Head of caudate nucleus (tissue), 42 donors: Measurements from ENCODE around the gene LIN54.
A peak's percentile ranks its signal among the peaks of the same experiment; 100 is the strongest.

Experiments
- DNase-seq, 42 donors: peaks; one replicate each; pipeline versions ENCODE4 v3.0.0 to v3.0.0-alpha.2; 2020 to 2021; ENCODE audit warnings: mixed read lengths in 7 of 42
- intact Hi-C: fragments of 100-400 bp; cut with DNase I; formaldehyde crosslinking; loops from one replicate; pipeline ENCODE4 v1.15.0; 2022

Gene LIN54

DNA sequence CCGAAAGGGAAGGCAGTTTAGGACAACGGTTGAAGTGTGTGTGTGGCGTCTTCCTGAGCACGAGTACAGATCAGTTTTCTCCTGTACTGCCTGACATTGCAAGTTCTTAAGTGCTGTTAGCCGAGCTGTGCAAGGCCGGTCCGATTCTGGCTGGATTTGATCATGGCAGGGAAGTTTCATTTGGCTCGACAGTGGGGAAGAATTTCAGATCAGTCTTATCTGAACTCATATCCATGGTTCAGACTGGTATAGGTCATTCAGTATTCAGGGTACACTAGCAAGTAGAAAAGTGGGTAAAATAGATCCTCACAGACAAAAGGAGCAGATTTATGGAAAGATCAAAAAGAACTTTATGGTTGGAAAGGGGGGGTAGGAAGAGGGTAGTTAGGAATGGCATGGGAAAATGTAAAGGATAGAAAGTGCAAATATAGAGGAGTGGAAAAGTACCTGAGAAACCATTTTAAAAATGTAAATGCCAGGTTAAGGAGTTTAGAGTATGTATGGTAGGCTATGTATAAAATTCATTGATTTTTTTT is 109.4 kb downstream of the LIN54 start:
- peak in 1 of 42 donors; percentile 5 for DNase-seq
- intact Hi-C loops = loop anchor here (5.0 to 10.0 kb wide), 2 partner anchors 111 to 436 kb away; partner anchors contain the start of gene LIN54

DNA sequence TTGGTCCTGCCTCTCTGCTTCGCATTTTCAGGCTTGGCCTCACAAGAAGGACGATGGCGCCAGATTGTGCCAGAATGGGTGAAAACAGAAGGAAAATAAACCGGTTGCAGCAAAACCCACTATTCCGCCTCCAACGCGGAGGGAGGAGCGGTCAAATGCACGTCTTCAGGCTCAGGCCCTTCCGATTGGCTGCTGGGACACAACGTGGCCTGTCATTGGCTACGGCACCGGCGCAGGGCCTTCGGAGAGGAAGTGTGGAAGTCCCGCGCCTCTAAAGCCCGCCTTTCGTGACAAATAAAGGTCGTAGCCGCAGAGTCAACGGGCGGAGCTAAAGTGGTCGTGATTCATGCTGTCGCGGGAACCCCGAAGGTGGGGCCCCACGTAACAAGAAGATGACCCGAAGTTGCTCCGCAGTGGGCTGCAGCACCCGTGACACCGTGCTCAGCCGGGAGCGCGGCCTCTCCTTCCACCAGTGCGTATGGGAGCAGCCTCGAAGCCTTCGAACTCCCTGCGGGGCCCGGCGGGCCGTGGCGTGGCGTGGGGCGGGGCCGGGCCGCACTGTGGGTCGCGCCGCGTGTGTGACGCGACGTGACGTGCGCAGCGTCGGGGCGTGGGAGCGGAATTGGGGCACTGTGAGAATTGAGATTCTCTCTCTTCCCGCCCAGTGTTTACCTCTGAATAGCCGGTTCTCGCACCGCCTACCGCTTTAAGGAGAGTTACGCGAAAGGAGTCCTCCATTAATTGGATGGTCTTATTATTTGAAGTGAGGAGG is 110.0 kb downstream of the LIN54 start, which contains the start of gene THAP9:
THAP9 (plus strand) TSS at position 325 of the 772 bp plus-strand sequence; CDS start at position 393, 68 bp downstream.
- intact Hi-C loops = loop anchor here (5.0 to 10.0 kb wide), 2 partner anchors 112 to 436 kb away; partner anchors contain the start of gene LIN54
- DNase-seq = peak; percentile 96 to 100 (median 99)

- peak in 1 of 42 donors; percentile 19 for DNase-seq
- intact Hi-C loops = loop anchor here (5.0 to 10.0 kb wide), 2 partner anchors 112 to 435 kb away; partner anchors contain the start of gene LIN54
Observed at GRCh38 chr4:82900066-82900410, 110.6 kb downstream of the LIN54 start.

DNA sequence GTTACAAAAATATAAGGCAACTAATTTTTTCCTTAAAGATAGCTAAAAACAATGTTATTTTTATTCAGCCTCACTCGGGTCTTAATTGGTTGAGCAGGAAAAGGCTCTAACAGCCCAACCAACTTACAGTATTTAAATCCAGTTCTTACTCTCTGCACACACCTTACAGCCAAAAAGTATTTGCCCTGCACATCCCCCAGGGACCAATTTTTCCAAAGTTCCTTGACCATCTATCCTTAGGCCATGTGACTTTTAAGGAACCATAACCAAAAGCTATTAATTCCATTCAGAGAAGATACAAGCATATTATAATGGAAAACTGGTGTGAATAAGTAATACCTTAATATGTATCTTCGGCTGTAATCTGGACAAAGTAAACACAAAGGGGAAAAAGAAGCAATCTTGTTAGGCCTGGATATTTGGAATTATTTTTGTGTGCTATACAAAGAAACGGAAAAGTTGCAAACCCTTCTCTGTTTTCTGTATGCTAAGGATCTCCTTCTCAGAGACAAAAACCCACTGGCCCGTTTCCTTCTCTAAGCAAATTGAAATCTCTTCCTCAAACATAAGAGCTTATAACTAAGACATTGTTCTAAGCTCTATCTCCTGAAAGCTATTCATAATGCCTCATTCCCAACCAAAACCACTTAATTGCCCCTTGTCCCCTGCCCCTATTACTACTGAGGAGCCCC is 111.1 kb downstream of the LIN54 start:
- intact Hi-C loops = loop anchor here (5.0 to 10.0 kb wide), 2 partner anchors 113 to 435 kb away; partner anchors contain the start of gene LIN54
- no peak for DNase-seq

- peak in 4 of 42 donors; percentile 19 to 48 (median 24) for DNase-seq
- intact Hi-C loops = no loop called here
Observed at GRCh38 chr4:82898322-82899243, 112.0 kb downstream of the LIN54 start.

DNA sequence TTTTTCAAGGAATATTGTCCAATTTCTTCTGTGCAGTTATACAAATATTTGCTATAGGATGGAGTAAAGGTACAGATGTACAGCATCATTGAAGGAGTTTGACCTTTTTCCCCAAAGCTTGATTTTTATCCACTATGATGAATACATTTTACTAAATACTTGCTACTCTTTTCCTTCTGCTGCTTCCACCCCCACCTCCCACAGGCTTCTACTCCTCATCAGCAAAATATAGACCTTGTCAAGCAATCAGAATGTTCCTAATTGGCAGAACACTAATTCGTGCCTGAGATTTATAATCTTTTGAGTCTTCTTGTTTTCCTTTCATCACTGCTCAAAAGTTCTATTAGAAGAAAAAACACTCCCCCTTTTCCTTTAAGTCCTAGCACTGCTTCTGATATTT is 113.9 kb downstream of the LIN54 start:
- peak in 9 of 42 donors; percentile 7 to 61 (median 26) for DNase-seq
- intact Hi-C loops = no loop called here

DNA sequence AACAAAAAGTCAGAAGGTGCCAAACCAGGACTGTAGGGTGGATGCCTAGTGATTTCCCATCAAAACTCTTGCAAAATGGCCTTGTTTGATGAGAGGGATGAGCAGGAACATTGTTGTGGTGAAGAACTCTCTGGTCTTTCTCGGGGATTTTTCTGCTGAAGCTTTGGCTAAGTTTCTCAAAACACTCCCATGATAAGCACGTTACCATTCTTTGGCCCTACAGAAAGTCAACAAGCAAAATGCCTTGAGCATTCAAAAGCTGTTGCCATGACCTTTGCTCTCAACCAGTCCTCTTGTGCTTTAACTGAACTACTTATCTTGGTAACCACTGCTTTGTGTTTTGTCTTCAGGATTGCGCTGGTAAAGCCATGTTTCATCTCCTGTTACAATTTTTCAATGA is 116.7 kb downstream of the LIN54 start:
- intact Hi-C loops = no loop called here

GRCh38 chr4:82892467-82892802 is 118.2 kb downstream of the LIN54 start:
- DNase-seq = no peak
- intact Hi-C loops = no loop called here

More for the DNA sequence above, 116.7 kb downstream of the LIN54 start:
- DNase-seq = no peak

GRCh38 chr4:82891707-82892466 is 118.7 kb downstream of the LIN54 start:
- intact Hi-C loops = loop anchor here (2.0 kb wide), 1 partner anchor 143 kb away; the partner anchor contains the start of gene COPS4
- no peak for DNase-seq

GRCh38 chr4:82890901-82891706 is 119.5 kb downstream of the LIN54 start, which contains the start of gene SEC31A:
SEC31A (minus strand) TSS chr4:82891153; CDS start chr4:82881936, 9,217 bp downstream.
- peak; percentile 82 to 98 (median 96) for DNase-seq
- intact Hi-C loops = loop anchor here (2.0 kb wide), 1 partner anchor 144 kb away; the partner anchor contains the start of gene COPS4

- DNase-seq = no peak
- intact Hi-C loops = loop anchor here (2.0 kb wide), 1 partner anchor 144 kb away; the partner anchor contains the start of gene COPS4
Observed at GRCh38 chr4:82890528-82890900, 120.1 kb downstream of the LIN54 start.

GRCh38 chr4:82889287-82889686 is 121.3 kb downstream of the LIN54 start:
- intact Hi-C loops = no loop called here

GRCh38 chr4:82886147-82886942 is 124.3 kb downstream of the LIN54 start:
- no peak for DNase-seq
- intact Hi-C loops = no loop called here

More at GRCh38 chr4:82889287-82889686, 121.3 kb downstream of the LIN54 start:
- DNase-seq = no peak

DNA sequence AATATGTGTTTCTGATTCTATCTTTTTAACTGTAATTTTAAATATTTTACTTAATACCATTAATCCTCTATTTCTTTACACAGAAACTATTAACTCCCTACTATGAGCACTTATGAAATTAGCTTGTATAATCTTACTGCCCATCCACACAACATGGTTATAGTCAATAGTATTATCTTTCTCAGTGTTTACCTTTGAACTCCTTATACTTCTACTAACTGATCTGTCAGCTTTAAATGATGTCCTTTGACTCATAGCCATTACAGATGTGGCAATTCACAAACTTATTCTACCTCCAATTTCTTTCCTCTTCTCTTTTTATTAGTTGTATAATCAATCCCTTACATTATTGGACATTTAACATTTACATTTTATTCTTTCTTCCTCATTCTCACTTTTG is 125.2 kb downstream of the LIN54 start:
- intact Hi-C loops = no loop called here

More for the DNA sequence above, 125.2 kb downstream of the LIN54 start:
- no peak for DNase-seq
